ENCODE data around the gene APOL5. TPM values are rescaled to one million over a fixed set of nuclear protein-coding genes. Genes with fewer than 3 reads are reported as not detected.

APOL5 gene
- total and polyA plus RNA-seq, 7 experiments from 2014 or later, result not detected

GRCh38 chr22:35756722-35757121 is 39.0 kb downstream of the APOL5 start:
- H3K4me1 Mint-ChIP-seq, result peaks cover 0 to 7% (median 5%) of the 10 kb centered on the region in 7 donors
- intact Hi-C loops (cut with micrococcal nuclease), result no loop called here
- H3K36me3 Mint-ChIP-seq, result peaks cover 0 to 3% (median 0%) of the 10 kb centered on the region in 5 donors
- CTCF ChIA-PET, result no interaction called here
- H3K27ac Mint-ChIP-seq, result no peak overlapping the region
- Histone ChIP-seq H3K4me3 (ENCODE audit: low read length) (no peak overlapping the region), H3K27ac (ENCODE audit: low read depth, low read length) (no peak overlapping the region), H3K4me1 (ENCODE audit: control insufficient read depth in 2 of 2, insufficient read depth in 2 of 2, low read length in 2 of 2) (no peaks in the 10 kb centered on the region), H3K27me3 (ENCODE audit: control insufficient read depth in 2 of 2, insufficient read depth in 2 of 2, low read length in 2 of 2) (no peaks in the 10 kb centered on the region), H3K36me3 (ENCODE audit: control insufficient read depth in 2 of 3, insufficient read depth in 3 of 3, low read length in 3 of 3) (no peaks in the 10 kb centered on the region), H3K9me3 (ENCODE audit: control insufficient read depth in 2 of 3, low read length in 3 of 3) (no peaks in the 10 kb centered on the region)
- ATAC-seq, result no peak
- no peaks in the 10 kb centered on the region for H3K27me3 Mint-ChIP-seq
- POLR2A ChIA-PET, result interaction anchor here (0.7 kb wide), 1 partner anchor 16 kb away, joined by 3 read pairs; no protein-coding TSS in a partner anchor
- no peaks in the 10 kb centered on the region for H3K9me3 Mint-ChIP-seq
- H3K4me3 Mint-ChIP-seq, result no peak overlapping the region
- no peak for DNase-seq

- H3K4me3 ChIP-seq (ENCODE audit: low read length), result no peak overlapping the region
- ATAC-seq (no peak), DNase-seq (no peak)
- H3K9me3 Mint-ChIP-seq, result no peaks in the 10 kb centered on the region
- ChIA-PET CTCF (no interaction called here), POLR2A (no interaction called here)
- peaks cover 0 to 5% (median 0%) of the 10 kb centered on the region in 7 donors for H3K4me1 Mint-ChIP-seq
- intact Hi-C loops (cut with micrococcal nuclease), result no loop called here
- H3K9me3 ChIP-seq (ENCODE audit: control insufficient read depth in 2 of 3, low read length in 3 of 3), result no peaks in the 10 kb centered on the region
- peaks cover 0 to 3% (median 0%) of the 10 kb centered on the region in 5 donors for H3K36me3 Mint-ChIP-seq
- no peak overlapping the region for H3K27ac ChIP-seq (ENCODE audit: low read depth, low read length)
- no peaks in the 10 kb centered on the region for H3K27me3 Mint-ChIP-seq
- H3K4me3 Mint-ChIP-seq, result no peak overlapping the region
- H3K27me3 ChIP-seq (ENCODE audit: control insufficient read depth in 2 of 2, insufficient read depth in 2 of 2, low read length in 2 of 2), result no peaks in the 10 kb centered on the region
- no peaks in the 10 kb centered on the region for H3K4me1 ChIP-seq (ENCODE audit: control insufficient read depth in 2 of 2, insufficient read depth in 2 of 2, low read length in 2 of 2)
- no peaks in the 10 kb centered on the region for H3K36me3 ChIP-seq (ENCODE audit: control insufficient read depth in 2 of 3, insufficient read depth in 3 of 3, low read length in 3 of 3)
- no peak overlapping the region for H3K27ac Mint-ChIP-seq
Observed at GRCh38 chr22:35758394-35758793, 40.7 kb downstream of the APOL5 start.

- Histone ChIP-seq H3K36me3 (ENCODE audit: control insufficient read depth in 2 of 3, insufficient read depth in 3 of 3, low read length in 3 of 3) (no peaks in the 10 kb centered on the region), H3K9me3 (ENCODE audit: control insufficient read depth in 2 of 3, low read length in 3 of 3) (no peaks in the 10 kb centered on the region), H3K27me3 (ENCODE audit: control insufficient read depth in 2 of 2, insufficient read depth in 2 of 2, low read length in 2 of 2) (no peaks in the 10 kb centered on the region), H3K4me1 (ENCODE audit: control insufficient read depth in 2 of 2, insufficient read depth in 2 of 2, low read length in 2 of 2) (no peaks in the 10 kb centered on the region), H3K27ac (ENCODE audit: low read depth, low read length) (no peak overlapping the region), H3K4me3 (ENCODE audit: low read length) (no peak overlapping the region)
- ATAC-seq, result no peak
- no peak for DNase-seq
- Mint-ChIP-seq H3K36me3 (peaks cover 0 to 3% (median 0%) of the 10 kb centered on the region in 5 donors), H3K4me1 (no peaks in the 10 kb centered on the region), H3K4me3 (no peak overlapping the region), H3K27me3 (peaks cover 0 to 8% (median 0%) of the 10 kb centered on the region in 5 donors), H3K27ac (no peak overlapping the region), H3K9me3 (no peaks in the 10 kb centered on the region)
- intact Hi-C loops (cut with micrococcal nuclease), result no loop called here
- POLR2A ChIA-PET, result no interaction called here
- CTCF ChIA-PET, result no interaction called here
Observed at GRCh38 chr22:35761037-35761436, 43.4 kb downstream of the APOL5 start.

- ChIA-PET CTCF (no interaction called here), POLR2A (no interaction called here)
- no peaks in the 10 kb centered on the region for H3K36me3 ChIP-seq (ENCODE audit: control insufficient read depth in 2 of 3, insufficient read depth in 3 of 3, low read length in 3 of 3)
- H3K36me3 Mint-ChIP-seq, result no peaks in the 10 kb centered on the region
- H3K4me1 Mint-ChIP-seq, result peaks cover 0 to 1% (median 0%) of the 10 kb centered on the region in 7 donors
- intact Hi-C loops (cut with micrococcal nuclease), result no loop called here
- H3K4me3 ChIP-seq (ENCODE audit: low read length), result no peak overlapping the region
- H3K27ac ChIP-seq (ENCODE audit: low read depth, low read length), result no peak overlapping the region
- DNase-seq (no peak), ATAC-seq (no peak)
- no peaks in the 10 kb centered on the region for H3K9me3 ChIP-seq (ENCODE audit: control insufficient read depth in 2 of 3, low read length in 3 of 3)
- H3K9me3 Mint-ChIP-seq, result no peaks in the 10 kb centered on the region
- no peaks in the 10 kb centered on the region for H3K27me3 ChIP-seq (ENCODE audit: control insufficient read depth in 2 of 2, insufficient read depth in 2 of 2, low read length in 2 of 2)
- peaks cover 0 to 23% (median 0%) of the 10 kb centered on the region in 5 donors for H3K27me3 Mint-ChIP-seq
- no peak overlapping the region for H3K4me3 Mint-ChIP-seq
- no peaks in the 10 kb centered on the region for H3K4me1 ChIP-seq (ENCODE audit: control insufficient read depth in 2 of 2, insufficient read depth in 2 of 2, low read length in 2 of 2)
- no peak overlapping the region for H3K27ac Mint-ChIP-seq
Observed at GRCh38 chr22:35766654-35767580, 49.2 kb downstream of the APOL5 start.

GRCh38 chr22:35769974-35770373 is 52.3 kb downstream of the APOL5 start:
- peaks cover 0 to 21% (median 0%) of the 10 kb centered on the region in 5 donors for H3K27me3 Mint-ChIP-seq
- CTCF ChIA-PET, result interaction anchor here (1.0 kb wide), 1 partner anchor 151 kb away, joined by 3 read pairs; no protein-coding TSS in a partner anchor

GRCh38 chr22:35775339-35775738 is 57.7 kb downstream of the APOL5 start:
- H3K27me3 ChIP-seq (ENCODE audit: control insufficient read depth in 2 of 2, insufficient read depth in 2 of 2, low read length in 2 of 2), result no peaks in the 10 kb centered on the region
- no peaks in the 10 kb centered on the region for H3K9me3 ChIP-seq (ENCODE audit: control insufficient read depth in 2 of 3, low read length in 3 of 3)
- no peak overlapping the region for H3K27ac ChIP-seq (ENCODE audit: low read depth, low read length)
- DNase-seq (no peak), ATAC-seq (no peak)
- no peak overlapping the region for H3K4me3 ChIP-seq (ENCODE audit: low read length)
- H3K27me3 Mint-ChIP-seq, result peaks cover 0 to 17% (median 0%) of the 10 kb centered on the region in 5 donors
- CTCF ChIA-PET, result no interaction called here
- H3K27ac Mint-ChIP-seq, result no peak overlapping the region
- no peak overlapping the region for H3K4me3 Mint-ChIP-seq
- H3K36me3 ChIP-seq (ENCODE audit: control insufficient read depth in 2 of 3, insufficient read depth in 3 of 3, low read length in 3 of 3), result no peaks in the 10 kb centered on the region
- H3K4me1 Mint-ChIP-seq, result no peaks in the 10 kb centered on the region
- H3K4me1 ChIP-seq (ENCODE audit: control insufficient read depth in 2 of 2, insufficient read depth in 2 of 2, low read length in 2 of 2), result no peaks in the 10 kb centered on the region
- no peaks in the 10 kb centered on the region for H3K9me3 Mint-ChIP-seq
- POLR2A ChIA-PET, result no interaction called here
- no peaks in the 10 kb centered on the region for H3K36me3 Mint-ChIP-seq
- intact Hi-C loops (cut with micrococcal nuclease), result no loop called here

More at GRCh38 chr22:35769974-35770373, 52.3 kb downstream of the APOL5 start:
- no peak overlapping the region for H3K4me3 Mint-ChIP-seq
- POLR2A ChIA-PET, result no interaction called here
- H3K36me3 Mint-ChIP-seq, result no peaks in the 10 kb centered on the region
- H3K27ac Mint-ChIP-seq, result no peak overlapping the region
- Histone ChIP-seq H3K27me3 (ENCODE audit: control insufficient read depth in 2 of 2, insufficient read depth in 2 of 2, low read length in 2 of 2) (no peaks in the 10 kb centered on the region), H3K9me3 (ENCODE audit: control insufficient read depth in 2 of 3, low read length in 3 of 3) (no peaks in the 10 kb centered on the region), H3K27ac (ENCODE audit: low read depth, low read length) (no peak overlapping the region), H3K4me3 (ENCODE audit: low read length) (no peak overlapping the region), H3K36me3 (ENCODE audit: control insufficient read depth in 2 of 3, insufficient read depth in 3 of 3, low read length in 3 of 3) (no peaks in the 10 kb centered on the region), H3K4me1 (ENCODE audit: control insufficient read depth in 2 of 2, insufficient read depth in 2 of 2, low read length in 2 of 2) (no peaks in the 10 kb centered on the region)
- no peak for ATAC-seq
- peaks cover 0 to 1% (median 0%) of the 10 kb centered on the region in 7 donors for H3K4me1 Mint-ChIP-seq
- no peak for DNase-seq
- no peaks in the 10 kb centered on the region for H3K9me3 Mint-ChIP-seq
- intact Hi-C loops (cut with micrococcal nuclease), result no loop called here

Measured in naive thymus-derived CD4-positive, alpha-beta T cell (primary cell).